ENCODE data around the gene SLC25A10. TPM values are rescaled to one million over a fixed set of nuclear protein-coding genes. Genes with fewer than 3 reads are reported as not detected.
A peak's percentile ranks its signal among the peaks of the same experiment; 100 is the strongest.

SLC25A10 gene
- total and polyA plus RNA-seq, 4 donors = 4.3 to 21.5 (median 17.0) TPM

- Histone ChIP-seq H3K27ac (ENCODE audit: low read depth in 1 of 2, low read length in 1 of 2) (peak overlapping the region in 1 of 2 donors; percentile 78), H3K9me3 (ENCODE audit: control insufficient read depth in 4 of 4, insufficient read depth in 3 of 4, low read length in 3 of 4) (no peaks in the 10 kb centered on the region), H3K36me3 (ENCODE audit: control insufficient read depth in 4 of 4, insufficient read depth in 4 of 4, low read length in 4 of 4) (no peaks in the 10 kb centered on the region), H3K27me3 (ENCODE audit: control insufficient read depth in 3 of 3, insufficient read depth in 3 of 3, low read length in 2 of 3) (no peaks in the 10 kb centered on the region), H3K4me1 (ENCODE audit: control insufficient read depth in 5 of 5, insufficient read depth in 5 of 5, low read length in 5 of 5) (peaks cover 0 to 13% (median 4%) of the 10 kb centered on the region in 5 donors), H3K4me3 (no peak overlapping the region), H3K9ac (ENCODE audit: insufficient read depth in 1 of 2, low read length in 2 of 2) (no peak overlapping the region)
- DNase-seq (peak in 2 of 3 donors; percentile 35 to 49), ATAC-seq (ENCODE audit: insufficient read depth, low FRiP score) (peak; percentile 53)
- no peak for TF ChIP-seq CTCF (IDR thresholded peaks at IDR 0.05; ENCODE audit: control extremely low read depth, extremely low read depth)
- 45 to 55% methylated on average over 10 of the region's 10 CpGs for WGBS, 2 donors
Measured at GRCh38 chr17:81722184-81723120, 10.4 kb downstream of the SLC25A10 start.

GRCh38 chr17:81723651-81724209 is 11.6 kb downstream of the SLC25A10 start:
- peaks cover 0 to 13% (median 4%) of the 10 kb centered on the region in 5 donors for H3K4me1 ChIP-seq (ENCODE audit: control insufficient read depth in 5 of 5, insufficient read depth in 5 of 5, low read length in 5 of 5)
- no peak overlapping the region for H3K27ac ChIP-seq (ENCODE audit: low read depth in 1 of 2, low read length in 1 of 2)
- TF ChIP-seq CTCF (IDR thresholded peaks at IDR 0.05; ENCODE audit: control extremely low read depth, extremely low read depth) = no peak
- no peaks in the 10 kb centered on the region for H3K9me3 ChIP-seq (ENCODE audit: control insufficient read depth in 4 of 4, insufficient read depth in 3 of 4, low read length in 3 of 4)
- DNase-seq = no peak
- H3K9ac ChIP-seq (ENCODE audit: insufficient read depth in 1 of 2, low read length in 2 of 2) = no peak overlapping the region
- 43 to 60% methylated on average over 12 of the region's 12 CpGs for WGBS, 2 donors
- H3K36me3 ChIP-seq (ENCODE audit: control insufficient read depth in 4 of 4, insufficient read depth in 4 of 4, low read length in 4 of 4) = no peaks in the 10 kb centered on the region
- ATAC-seq (ENCODE audit: insufficient read depth, low FRiP score) = no peak
- no peaks in the 10 kb centered on the region for H3K27me3 ChIP-seq (ENCODE audit: control insufficient read depth in 3 of 3, insufficient read depth in 3 of 3, low read length in 2 of 3)
- no peak overlapping the region for H3K4me3 ChIP-seq

GRCh38 chr17:81725439-81725838 is 13.4 kb downstream of the SLC25A10 start:
- Histone ChIP-seq H3K36me3 (ENCODE audit: control insufficient read depth in 4 of 4, insufficient read depth in 4 of 4, low read length in 4 of 4) (no peaks in the 10 kb centered on the region), H3K27ac (ENCODE audit: low read depth in 1 of 2, low read length in 1 of 2) (no peak overlapping the region), H3K9me3 (ENCODE audit: control insufficient read depth in 4 of 4, insufficient read depth in 3 of 4, low read length in 3 of 4) (no peaks in the 10 kb centered on the region), H3K4me3 (no peak overlapping the region), H3K27me3 (ENCODE audit: control insufficient read depth in 3 of 3, insufficient read depth in 3 of 3, low read length in 2 of 3) (no peaks in the 10 kb centered on the region), H3K9ac (ENCODE audit: insufficient read depth in 1 of 2, low read length in 2 of 2) (no peak overlapping the region), H3K4me1 (ENCODE audit: control insufficient read depth in 5 of 5, insufficient read depth in 5 of 5, low read length in 5 of 5) (peaks cover 0 to 13% (median 4%) of the 10 kb centered on the region in 5 donors)
- DNase-seq (no peak), ATAC-seq (ENCODE audit: insufficient read depth, low FRiP score) (no peak)
- 92 to 93% methylated on average over 9 of the region's 9 CpGs for WGBS, 2 donors
- TF ChIP-seq CTCF (IDR thresholded peaks at IDR 0.05; ENCODE audit: control extremely low read depth, extremely low read depth) = no peak

Data from lung (tissue), 12 donors.